ENCODE measurements around the gene PLK3.
"Not testable (repeated sequence)": the region's sequence is repeated elsewhere in the genome, so short reads cannot be mapped to it uniquely, and the experiment has no call there.

PLK3 gene

GRCh38 chr1:44787506-44787905, 12.7 kb upstream of the PLK3 start:
- no peak for DNase-seq

DNA sequence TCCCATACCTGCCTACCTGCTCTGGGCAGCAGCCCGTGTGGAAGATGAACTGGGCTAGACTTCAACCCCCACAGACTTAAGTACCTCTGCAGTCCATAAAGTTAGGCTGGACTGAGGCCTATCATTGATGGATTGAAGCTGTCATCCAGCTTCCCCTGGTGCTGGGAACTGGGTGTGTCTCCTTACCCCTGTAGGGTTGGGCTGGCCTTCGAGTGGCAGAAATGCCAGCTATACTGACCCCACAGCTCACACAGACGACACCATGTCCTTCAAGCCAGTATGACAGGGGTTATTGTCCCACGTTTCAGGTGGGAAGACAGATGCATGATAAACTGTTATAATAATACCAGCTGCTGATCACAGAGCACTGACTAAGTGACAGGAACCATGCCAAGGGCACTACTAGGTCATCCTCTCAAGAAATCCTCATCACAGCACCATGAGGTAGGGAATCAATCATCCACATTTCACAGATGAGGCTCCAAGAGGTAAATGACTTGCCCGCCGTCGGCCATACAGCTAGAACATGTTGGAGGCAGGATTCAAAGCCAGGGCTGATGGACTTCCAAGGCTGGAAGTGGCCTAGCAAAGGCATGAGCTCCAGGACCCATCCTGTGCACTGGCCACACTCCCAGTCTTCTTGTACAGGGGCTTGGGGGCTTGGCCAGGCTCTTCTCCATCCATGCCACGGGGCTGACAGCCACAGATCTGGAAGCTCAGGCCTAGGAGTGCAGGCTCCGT, 11.9 kb upstream of the PLK3 start, which contains the start of gene BEST4:
BEST4 (minus strand) TSS at position 51 of the 741 bp plus-strand sequence. CDS start 465 bp downstream, outside the sequence.
- DNase-seq, result no peak

- no peak for DNase-seq
Measured at GRCh38 chr1:44790968-44791801, 9.0 kb upstream of the PLK3 start.

DNA sequence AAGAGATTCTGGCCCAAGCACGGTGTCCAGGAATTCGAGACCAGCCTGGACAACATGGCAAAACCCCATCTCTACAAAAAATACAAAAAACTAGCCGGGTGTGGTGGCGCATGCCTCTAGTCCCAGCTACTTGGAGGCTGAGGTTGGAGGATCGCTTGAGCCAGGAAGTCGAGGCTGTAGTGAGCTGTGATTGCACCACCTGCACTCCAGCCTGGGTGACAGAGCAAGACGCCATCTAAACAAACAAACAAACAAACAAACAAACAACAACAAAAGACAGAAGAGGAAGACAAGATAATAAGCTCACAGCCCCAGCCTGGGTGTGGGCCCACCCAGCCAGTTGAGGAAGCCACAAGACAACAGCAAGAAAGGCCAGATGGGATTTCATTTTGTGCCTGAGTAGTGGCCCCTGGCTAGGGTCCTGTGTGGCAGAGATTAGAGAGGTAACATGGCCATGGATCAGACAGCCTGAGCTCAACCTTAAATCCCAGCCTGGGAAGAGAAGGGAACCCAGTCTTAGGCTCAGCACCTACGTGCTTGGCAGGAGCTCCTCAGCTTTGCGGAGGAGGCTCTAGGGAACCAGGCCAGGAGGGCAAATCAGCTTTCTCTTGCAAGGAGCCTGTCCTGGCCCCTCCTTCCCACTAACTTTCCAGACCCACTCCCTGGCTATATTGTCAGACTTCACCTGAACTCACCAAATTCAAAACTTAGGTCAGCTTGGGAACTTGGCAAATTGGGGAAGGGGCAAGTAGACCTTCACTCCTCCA, 7.3 kb upstream of the PLK3 start:
- DNase-seq, result no peak

GRCh38 chr1:44797886-44798285, 2.3 kb upstream of the PLK3 start:
- DNase-seq, result not testable (repeated sequence)

DNA sequence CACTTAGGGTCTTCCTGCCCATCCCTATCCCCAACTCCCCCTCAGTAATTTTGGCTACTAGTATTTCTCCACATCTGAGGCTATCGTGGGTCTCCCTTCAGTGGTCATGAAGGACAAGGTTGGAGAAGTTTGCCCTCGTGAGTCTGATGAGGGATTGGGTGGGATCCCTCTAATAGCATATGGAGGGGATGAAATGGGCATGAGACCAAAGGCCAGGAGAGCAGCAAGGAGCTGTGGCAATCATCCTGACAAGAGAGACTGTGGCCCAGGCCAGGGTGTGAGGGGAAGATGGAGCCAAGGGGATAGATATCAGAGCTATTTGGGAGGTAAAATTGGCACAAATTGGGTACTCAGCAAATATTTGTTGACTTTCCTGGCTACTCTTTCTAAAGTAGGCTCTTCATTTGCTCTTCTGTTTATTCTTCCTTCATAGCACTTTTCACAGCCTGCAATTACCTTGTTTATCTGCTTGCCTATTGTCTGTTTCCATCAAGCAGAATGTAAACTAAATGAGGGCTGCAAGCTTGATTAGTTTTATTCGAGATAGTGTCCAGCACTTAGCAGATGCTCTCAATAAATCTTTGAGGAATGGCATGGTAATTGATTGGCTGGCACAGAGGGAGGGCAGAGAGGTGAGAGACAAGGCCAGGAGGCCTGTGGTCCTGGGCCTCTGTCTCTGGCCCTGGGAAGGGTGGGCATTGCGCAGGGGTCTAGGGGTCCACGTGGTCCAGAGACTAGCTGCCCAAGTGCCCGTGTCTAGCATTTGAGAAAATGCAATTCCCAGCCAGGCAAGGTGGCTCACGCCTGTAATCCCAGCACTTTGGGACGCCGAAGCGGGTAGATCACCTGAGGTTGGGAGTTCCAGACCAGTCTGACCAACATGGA, 1.5 kb upstream of the PLK3 start:
- DNase-seq, result no peak

DNA sequence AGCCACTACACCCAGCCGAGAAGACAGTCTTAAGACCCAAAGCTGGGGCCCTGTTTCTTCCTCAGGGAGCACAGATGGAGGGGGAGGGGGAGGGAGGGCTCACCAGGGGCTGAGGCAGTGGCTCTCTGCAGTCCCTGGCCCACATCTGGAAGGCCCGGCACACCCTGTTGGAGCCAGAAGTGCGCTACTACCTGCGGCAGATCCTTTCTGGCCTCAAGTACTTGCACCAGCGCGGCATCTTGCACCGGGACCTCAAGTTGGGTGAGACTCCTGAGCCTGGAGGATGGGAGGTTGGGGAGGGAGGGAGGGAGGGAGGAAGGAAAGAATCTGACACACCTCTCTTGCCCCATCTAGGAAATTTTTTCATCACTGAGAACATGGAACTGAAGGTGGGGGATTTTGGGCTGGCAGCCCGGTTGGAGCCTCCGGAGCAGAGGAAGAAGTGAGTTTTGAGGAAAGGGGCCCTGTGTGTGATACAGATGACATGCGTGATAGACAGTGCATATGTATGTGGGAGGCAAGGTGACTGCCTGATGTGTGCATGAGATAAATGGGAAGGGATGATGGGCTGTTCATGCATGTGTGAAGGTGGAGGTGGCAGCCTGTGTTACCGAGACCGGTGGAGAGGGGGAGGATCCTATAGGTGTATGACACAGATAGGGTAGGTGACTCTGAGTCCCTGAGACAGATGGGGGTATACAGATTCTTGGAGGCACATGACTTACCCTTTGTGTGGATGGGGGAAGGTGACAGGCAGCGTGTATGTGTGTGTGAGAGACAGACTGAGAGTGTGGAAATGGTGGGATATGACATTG, 1.5 kb downstream of the PLK3 start:
- DNase-seq, result peak in 1 of 2 donors; percentile 14

- peak in 1 of 2 donors; percentile 45 for DNase-seq
Measured at GRCh38 chr1:44802306-44803061, 2.3 kb downstream of the PLK3 start.

DNA sequence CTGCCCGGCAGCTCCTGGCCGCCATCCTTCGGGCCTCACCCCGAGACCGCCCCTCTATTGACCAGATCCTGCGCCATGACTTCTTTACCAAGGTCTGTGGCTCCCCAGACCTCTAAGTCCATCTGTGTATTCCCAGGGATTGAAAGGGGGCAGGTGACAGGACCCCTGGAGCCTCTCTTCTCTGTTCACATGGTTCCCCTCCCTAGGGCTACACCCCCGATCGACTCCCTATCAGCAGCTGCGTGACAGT, 2.8 kb downstream of the PLK3 start:
- DNase-seq, result no peak

DNA sequence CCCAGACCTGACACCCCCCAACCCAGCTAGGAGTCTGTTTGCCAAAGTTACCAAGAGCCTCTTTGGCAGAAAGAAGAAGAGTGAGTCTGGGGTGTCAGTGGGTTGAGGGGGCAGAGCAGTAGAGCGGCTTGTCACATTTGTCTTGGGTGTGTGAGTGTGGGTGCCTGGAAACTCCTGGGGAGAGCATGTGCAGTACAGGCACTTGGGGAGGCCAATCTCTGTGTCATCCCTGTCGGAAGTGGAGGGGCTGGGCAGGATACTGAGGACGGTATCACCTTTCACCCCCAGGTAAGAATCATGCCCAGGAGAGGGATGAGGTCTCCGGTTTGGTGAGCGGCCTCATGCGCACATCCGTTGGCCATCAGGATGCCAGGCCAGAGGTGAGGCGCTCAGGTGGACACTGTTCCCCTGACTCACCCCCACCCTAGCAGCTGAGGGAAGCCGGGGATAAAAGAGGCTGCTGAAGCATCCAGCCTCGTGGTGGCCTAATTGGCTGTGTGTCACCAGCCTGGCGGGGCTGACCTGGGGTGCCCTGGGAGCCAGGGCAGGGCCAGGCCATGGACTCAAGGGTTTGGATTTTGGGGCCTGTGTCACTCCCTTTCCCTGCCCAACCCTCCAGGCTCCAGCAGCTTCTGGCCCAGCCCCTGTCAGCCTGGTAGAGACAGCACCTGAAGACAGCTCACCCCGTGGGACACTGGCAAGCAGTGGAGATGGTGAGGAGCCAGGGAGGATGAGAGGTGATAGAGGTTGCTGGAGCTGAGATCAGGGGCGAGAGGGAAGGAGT, 3.3 kb downstream of the PLK3 start:
- DNase-seq, result no peak

DNA sequence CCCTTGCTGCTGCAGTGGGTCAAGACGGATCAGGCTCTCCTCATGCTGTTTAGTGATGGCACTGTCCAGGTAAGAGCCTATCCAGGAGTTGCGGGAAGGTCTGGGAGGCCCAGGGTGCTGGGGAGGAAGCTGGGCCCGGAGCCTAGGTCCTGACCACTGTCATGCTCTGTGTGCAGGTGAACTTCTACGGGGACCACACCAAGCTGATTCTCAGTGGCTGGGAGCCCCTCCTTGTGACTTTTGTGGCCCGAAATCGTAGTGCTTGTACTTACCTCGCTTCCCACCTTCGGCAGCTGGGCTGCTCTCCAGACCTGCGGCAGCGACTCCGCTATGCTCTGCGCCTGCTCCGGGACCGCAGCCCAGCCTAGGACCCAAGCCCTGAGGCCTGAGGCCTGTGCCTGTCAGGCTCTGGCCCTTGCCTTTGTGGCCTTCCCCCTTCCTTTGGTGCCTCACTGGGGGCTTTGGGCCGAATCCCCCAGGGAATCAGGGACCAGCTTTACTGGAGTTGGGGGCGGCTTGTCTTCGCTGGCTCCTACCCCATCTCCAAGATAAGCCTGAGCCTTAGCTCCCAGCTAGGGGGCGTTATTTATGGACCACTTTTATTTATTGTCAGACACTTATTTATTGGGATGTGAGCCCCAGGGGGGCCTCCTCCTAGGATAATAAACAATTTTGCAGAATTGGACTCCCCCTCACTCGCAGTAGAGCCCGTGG, 5.3 kb downstream of the PLK3 start:
- DNase-seq, result no peak

GRCh38 chr1:44806025-44806703, 6.0 kb downstream of the PLK3 start:
- no peak for DNase-seq

DNA sequence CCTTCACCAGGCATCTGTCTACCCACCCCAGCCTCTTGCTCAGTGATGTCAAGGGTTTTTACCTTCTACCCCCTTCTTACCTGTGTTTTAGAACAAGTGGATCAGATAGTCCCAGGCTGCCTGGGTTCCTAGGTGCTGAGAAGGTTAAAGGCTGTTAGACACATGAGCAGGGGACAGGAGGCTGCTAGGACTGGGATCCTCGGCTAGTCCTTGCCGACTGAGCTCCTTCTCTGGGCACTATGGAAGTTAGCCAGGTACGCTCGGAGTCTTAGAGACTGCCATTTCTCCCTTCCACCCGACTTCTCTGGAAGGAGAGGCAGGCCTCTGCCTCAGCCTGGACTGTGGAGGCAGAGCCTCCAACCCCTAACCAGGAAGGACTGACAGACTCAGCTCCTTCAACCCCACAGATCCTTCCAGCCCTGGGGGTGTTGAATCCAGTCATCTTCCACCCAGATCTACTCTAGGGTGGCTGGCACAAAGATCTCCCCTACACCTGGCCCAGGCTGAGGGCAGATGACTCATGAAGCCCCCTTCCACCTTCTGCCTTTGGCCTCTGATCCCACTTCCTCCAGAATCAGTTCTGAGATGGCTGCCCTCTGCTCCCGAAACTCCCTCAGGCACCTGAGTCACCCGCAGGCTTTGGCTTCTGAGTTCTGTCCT, 6.7 kb downstream of the PLK3 start, which contains the start of gene DYNLT4:
DYNLT4 (minus strand) TSS at position 648 of the 660 bp plus-strand sequence. CDS start 683 bp downstream, outside the sequence.
- DNase-seq, result no peak

GRCh38 chr1:44807364-44808062, 7.3 kb downstream of the PLK3 start:
- peak; percentile 99 to 100 for DNase-seq

- no peak for DNase-seq
Measured at GRCh38 chr1:44808063-44808937, 8.1 kb downstream of the PLK3 start, which contains the start of gene BTBD19. TSS of gene BTBD19 (plus strand) at chr1:44808523. CDS start at chr1:44808821, 298 bp downstream.
